Glutamatergic neuron (in vitro differentiated cells): ENCODE measurements around the gene ACACB. TPM values are rescaled to one million over a fixed set of nuclear protein-coding genes. Genes with fewer than 3 reads are reported as not detected.

ENCODE experiments used
- DNase-seq: peaks from one replicate; pipeline ENCODE4 v3.0.0; 2022
- H3K27ac Mint-ChIP-seq: one replicate; pipeline ENCODE4 v1.8.0; 2020; ENCODE audit warnings: mild to moderate bottlenecking, mixed read lengths, inconsistent platforms; ENCODE audit not compliant: unreplicated experiment
- H3K27me3 Mint-ChIP-seq: one replicate; pipeline ENCODE4 v1.8.0; 2020; ENCODE audit warnings: mild to moderate bottlenecking, moderate library complexity, mixed read lengths, inconsistent platforms; ENCODE audit not compliant: unreplicated experiment
- H3K36me3 Mint-ChIP-seq: one replicate; pipeline ENCODE4 v1.8.0; 2020; ENCODE audit warnings: mild to moderate bottlenecking, mixed read lengths, inconsistent platforms; ENCODE audit not compliant: unreplicated experiment
- H3K4me1 Mint-ChIP-seq: one replicate; pipeline ENCODE4 v1.8.0; 2020; ENCODE audit warnings: mild to moderate bottlenecking, low read depth, mixed read lengths, inconsistent platforms; ENCODE audit not compliant: unreplicated experiment
- H3K4me3 Mint-ChIP-seq: one replicate; pipeline ENCODE4 v1.8.0; 2020; ENCODE audit warnings: mild to moderate bottlenecking, mixed read lengths, inconsistent platforms; ENCODE audit not compliant: unreplicated experiment
- H3K9me3 Mint-ChIP-seq: one replicate; pipeline ENCODE4 v1.8.0; 2020; ENCODE audit warnings: mild to moderate bottlenecking, moderate library complexity, mixed read lengths, inconsistent platforms; ENCODE audit not compliant: unreplicated experiment
- total RNA-seq: library from RNA; stranded (reverse); fragmentation: NEBNext Ultra II Directional; extraction: Animal tissue kit (Norgen Biotek cat#: 25700); gene quantifications from one replicate; pipeline ENCODE4 v1.2.1, GENCODE V29; 2021; ENCODE audit not compliant: unreplicated experiment
- TF ChIP-seq, protein P1 (sequence below): fragments of 200-600 bp; sonication (generic); IDR thresholded peaks from one replicate; pipeline ENCODE4 v1.5.0; 2021; ENCODE audit not compliant: partially characterized antibody, unreplicated experiment

ACACB gene
- total RNA-seq, 1 donor from 2014 or later: 3.8 TPM

DNA sequence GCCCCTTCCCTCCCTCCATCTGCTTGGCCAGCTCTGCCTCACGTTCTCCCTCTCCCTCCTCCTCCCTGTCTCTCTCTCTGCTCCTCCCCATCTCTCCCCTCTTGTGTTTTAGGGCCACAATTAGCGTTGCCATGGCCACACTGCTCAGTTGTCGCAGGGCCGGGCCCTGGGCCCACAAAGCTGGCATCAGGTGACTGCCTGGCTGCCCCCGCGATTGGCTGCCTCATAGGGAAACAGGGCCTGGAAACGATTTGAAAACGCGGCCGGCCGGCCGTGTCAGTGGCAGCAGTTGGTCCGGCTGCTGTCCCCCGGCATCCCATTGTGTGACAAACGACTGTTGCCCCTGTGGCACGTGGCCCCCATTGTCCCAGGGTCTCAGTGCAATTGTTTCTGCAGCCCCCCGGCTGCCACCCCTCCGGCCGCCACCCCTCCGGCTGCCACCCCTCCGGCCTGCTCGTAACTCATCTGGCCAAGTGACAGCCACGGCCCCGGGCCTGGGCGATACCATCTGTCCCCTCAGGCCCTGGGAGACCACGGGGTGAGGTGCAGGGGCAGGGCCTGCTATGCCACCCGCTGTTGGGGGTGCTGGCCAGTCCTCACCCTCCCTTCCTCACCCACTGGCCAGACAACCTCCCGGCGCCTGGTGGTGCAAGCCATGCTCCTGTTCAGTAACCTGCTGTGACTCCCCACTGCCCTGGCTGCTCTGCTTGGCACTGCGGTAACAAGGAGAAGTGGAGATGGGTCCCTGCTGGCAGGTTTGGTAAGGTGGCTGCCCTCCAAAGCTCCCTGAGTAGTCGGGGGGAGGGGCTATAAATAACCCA is 175.3 kb downstream of the ACACB start:
- peak overlapping the region; percentile 34 for H3K4me3 Mint-ChIP-seq
- TF ChIP-seq, protein P1, sequence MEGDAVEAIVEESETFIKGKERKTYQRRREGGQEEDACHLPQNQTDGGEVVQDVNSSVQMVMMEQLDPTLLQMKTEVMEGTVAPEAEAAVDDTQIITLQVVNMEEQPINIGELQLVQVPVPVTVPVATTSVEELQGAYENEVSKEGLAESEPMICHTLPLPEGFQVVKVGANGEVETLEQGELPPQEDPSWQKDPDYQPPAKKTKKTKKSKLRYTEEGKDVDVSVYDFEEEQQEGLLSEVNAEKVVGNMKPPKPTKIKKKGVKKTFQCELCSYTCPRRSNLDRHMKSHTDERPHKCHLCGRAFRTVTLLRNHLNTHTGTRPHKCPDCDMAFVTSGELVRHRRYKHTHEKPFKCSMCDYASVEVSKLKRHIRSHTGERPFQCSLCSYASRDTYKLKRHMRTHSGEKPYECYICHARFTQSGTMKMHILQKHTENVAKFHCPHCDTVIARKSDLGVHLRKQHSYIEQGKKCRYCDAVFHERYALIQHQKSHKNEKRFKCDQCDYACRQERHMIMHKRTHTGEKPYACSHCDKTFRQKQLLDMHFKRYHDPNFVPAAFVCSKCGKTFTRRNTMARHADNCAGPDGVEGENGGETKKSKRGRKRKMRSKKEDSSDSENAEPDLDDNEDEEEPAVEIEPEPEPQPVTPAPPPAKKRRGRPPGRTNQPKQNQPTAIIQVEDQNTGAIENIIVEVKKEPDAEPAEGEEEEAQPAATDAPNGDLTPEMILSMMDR: no peak
- peak overlapping the region; percentile 72 for H3K27ac Mint-ChIP-seq
- peaks cover 1% of the 10 kb centered on the region for H3K9me3 Mint-ChIP-seq
- no peaks in the 10 kb centered on the region for H3K36me3 Mint-ChIP-seq
- H3K4me1 Mint-ChIP-seq: no peaks in the 10 kb centered on the region
- peaks cover 4% of the 10 kb centered on the region for H3K27me3 Mint-ChIP-seq
- peak; percentile 71 for DNase-seq

DNA sequence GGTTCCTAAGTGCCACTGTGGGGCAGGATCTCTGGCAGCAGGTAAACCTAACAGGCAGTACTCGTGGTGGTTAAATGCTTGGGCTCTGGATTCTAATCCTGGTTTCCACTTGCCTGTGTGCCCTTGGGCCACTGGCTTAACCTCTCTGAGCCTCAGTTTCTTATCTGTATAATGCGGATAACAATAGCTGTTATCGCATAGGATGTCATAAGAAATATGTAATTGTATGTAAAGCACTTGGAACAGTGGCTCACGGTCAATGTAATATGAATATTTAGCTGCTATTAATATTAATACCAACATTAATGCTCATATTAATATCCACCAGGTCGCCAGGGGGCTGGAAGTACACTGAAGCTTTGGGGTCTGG is 175.9 kb downstream of the ACACB start:
- TF ChIP-seq, protein P1: no peak
- no peaks in the 10 kb centered on the region for H3K4me1 Mint-ChIP-seq
- DNase-seq: no peak
- H3K27me3 Mint-ChIP-seq: peaks cover 4% of the 10 kb centered on the region
- H3K36me3 Mint-ChIP-seq: no peaks in the 10 kb centered on the region
- H3K27ac Mint-ChIP-seq: peak overlapping the region; percentile 62
- no peaks in the 10 kb centered on the region for H3K9me3 Mint-ChIP-seq
- H3K4me3 Mint-ChIP-seq: no peak overlapping the region

DNA sequence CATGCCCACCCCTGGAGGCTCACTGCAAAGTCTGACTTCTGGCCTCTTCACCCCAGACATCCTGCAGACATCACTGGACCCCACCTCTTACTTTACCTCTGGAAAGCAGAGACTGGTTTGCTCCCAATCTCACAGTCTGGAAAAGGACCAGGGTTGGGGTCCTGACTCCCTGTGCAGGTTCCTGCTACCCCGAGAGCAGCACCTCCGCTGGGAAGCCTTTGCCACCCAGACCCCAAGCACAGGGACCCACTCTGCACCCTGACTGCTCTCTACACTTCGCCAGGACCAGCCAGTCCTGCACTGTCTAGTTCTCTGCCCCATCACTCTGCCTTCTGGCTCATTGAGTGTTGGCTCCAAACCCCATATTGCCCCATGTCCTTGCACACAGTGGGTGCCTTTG is 176.7 kb downstream of the ACACB start:
- no peak overlapping the region for H3K4me3 Mint-ChIP-seq
- H3K4me1 Mint-ChIP-seq: no peaks in the 10 kb centered on the region
- H3K36me3 Mint-ChIP-seq: no peaks in the 10 kb centered on the region
- TF ChIP-seq, protein P1: no peak
- no peak for DNase-seq
- peaks cover 4% of the 10 kb centered on the region for H3K27me3 Mint-ChIP-seq
- no peaks in the 10 kb centered on the region for H3K9me3 Mint-ChIP-seq
- H3K27ac Mint-ChIP-seq: no peak overlapping the region

DNA sequence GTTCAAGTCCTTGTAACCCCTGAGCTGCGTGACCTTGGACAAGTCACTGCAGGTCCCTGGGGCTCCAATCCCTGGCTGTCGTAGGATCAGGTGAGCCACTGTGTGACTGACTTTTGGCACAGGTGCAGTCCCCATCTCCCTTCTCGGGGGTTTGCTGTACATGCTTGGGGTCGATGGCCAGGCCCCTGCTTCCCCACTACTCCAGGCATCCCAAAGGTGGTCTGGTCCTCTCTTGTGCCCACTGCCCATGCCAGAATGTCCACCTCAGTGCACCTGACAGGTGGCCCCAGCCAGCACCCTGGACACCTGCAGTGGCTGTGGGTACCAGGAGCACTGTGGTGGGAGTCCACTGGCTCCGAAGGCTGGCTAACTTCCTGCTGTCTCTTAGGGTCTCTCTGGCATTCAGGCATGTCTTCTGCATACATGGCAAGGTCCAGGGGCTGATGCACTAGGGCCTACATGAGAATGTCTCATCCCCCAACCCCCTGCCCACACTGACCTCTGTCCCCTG is 178.0 kb downstream of the ACACB start:
- no peak overlapping the region for H3K4me3 Mint-ChIP-seq
- peaks cover 4% of the 10 kb centered on the region for H3K27me3 Mint-ChIP-seq
- H3K9me3 Mint-ChIP-seq: no peaks in the 10 kb centered on the region
- TF ChIP-seq, protein P1: no peak
- no peaks in the 10 kb centered on the region for H3K36me3 Mint-ChIP-seq
- H3K4me1 Mint-ChIP-seq: no peaks in the 10 kb centered on the region
- no peak overlapping the region for H3K27ac Mint-ChIP-seq
- DNase-seq: no peak

DNA sequence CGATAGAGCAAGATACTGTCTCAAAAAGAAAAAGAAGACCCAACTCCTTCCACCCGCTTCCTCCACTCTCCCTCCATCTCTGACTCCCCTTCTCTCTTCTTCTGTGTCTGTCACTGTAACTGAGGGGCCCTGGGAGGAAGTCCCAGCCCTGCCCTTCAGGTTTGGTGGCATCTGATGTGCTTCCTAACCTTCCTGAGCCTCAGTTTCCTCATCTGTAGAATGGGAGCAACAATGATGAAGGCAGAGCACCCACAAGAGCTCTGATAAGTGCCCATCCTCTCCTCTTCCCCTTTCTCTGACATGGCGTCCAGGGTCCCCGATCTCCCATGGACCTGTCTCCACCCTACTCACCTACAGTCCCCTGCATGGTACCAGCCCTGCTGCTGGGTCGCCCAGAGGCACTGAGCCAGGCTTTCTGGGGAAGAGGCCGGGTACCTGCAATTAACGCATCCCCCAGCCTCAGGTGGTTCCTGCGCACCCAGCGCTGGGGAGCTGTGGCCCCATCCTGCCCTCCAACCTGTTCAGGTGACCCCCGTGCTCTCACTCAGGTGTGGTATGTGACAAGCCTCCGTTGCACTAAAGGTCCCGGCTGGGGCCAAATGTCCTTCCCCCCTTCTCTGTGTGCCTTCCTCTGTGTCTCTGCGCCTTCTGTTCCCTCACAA is 179.5 kb downstream of the ACACB start:
- H3K36me3 Mint-ChIP-seq: no peaks in the 10 kb centered on the region
- H3K4me3 Mint-ChIP-seq: no peak overlapping the region
- H3K27me3 Mint-ChIP-seq: peaks cover 2% of the 10 kb centered on the region
- no peaks in the 10 kb centered on the region for H3K4me1 Mint-ChIP-seq
- DNase-seq: no peak
- no peaks in the 10 kb centered on the region for H3K9me3 Mint-ChIP-seq
- no peak overlapping the region for H3K27ac Mint-ChIP-seq
- TF ChIP-seq, protein P1: no peak
